GM12878 (cell line): ENCODE results near the gene MBD3L5. TPM values are rescaled to one million over a fixed set of nuclear protein-coding genes. Genes with fewer than 3 reads are reported as not detected.

Experiments used
- ATAC-seq: fragments of 200-7000 bp; cut with Tn5 transposase; 3 replicates; pipeline ENCODE4 v1.9.1; 2020; ENCODE audit warnings: mild to moderate bottlenecking, moderate library complexity
- BruUV-seq: library from RNA; stranded (reverse); fragments of 400-500 nt; replicated peaks from 2 replicates; lab custom pipeline; 2021; lab: Mats Ljungman, UMichigan
- CTCF ChIA-PET: fragments of 300-600 bp; sonication (Branson Sonifier 250); formaldehyde crosslinking; extraction: SDS; loops from one replicate; lab custom pipeline; 2021; ENCODE audit warnings: inconsistent platforms; lab: Yijun Ruan, JAX
- POLR2A ChIA-PET: fragments of 350-600 bp; formaldehyde crosslinking; extraction: SDS; loops from one replicate; lab custom pipeline; 2021; ENCODE audit warnings: inconsistent platforms; lab: Charles Lee
- RAD21 ChIA-PET: fragments of 300-600 bp; sonication (Branson Sonifier 250); formaldehyde crosslinking; loops from one replicate; lab custom pipeline; 2023; ENCODE audit warnings: antibody characterized with exemption; ENCODE audit not compliant: unreplicated experiment; lab: Charles Lee
- SMC1A ChIA-PET: fragments of 300-600 bp; sonication (Branson Sonifier 250); formaldehyde crosslinking; loops from one replicate; lab custom pipeline; 2023; ENCODE audit not compliant: unreplicated experiment, uncharacterized antibody; lab: Charles Lee
- DNase-seq: peaks from one replicate; pipeline ENCODE4 v3.0.0-alpha.2; 2011; ENCODE audit warnings: low read depth, low spot score
- FAIRE-seq: peaks from 3 replicates; lab custom pipeline; 2011; peaks lifted over from hg19 to GRCh38; lab: Jason Lieb, UNC
- H2AFZ ChIP-seq: 2 replicates; pipeline ENCODE4 v1.6.0; 2011; ENCODE audit warnings: low read depth, low read length, control low read depth; ENCODE audit not compliant: control insufficient read depth
- H3K27ac ChIP-seq: 2 replicates; pipeline ENCODE4 v1.5.1; 2011; ENCODE audit warnings: control low read depth; ENCODE audit not compliant: control insufficient read depth, insufficient read depth
- H3K27me3 ChIP-seq, 2 experiments: replicated peaks in 1 of 2; 2 replicates each; pipeline versions ENCODE4 v1.6.0 to v1.6.1; 2011; ENCODE audit warnings: low read length in 1 of 2; ENCODE audit not compliant: control insufficient read depth in 2 of 2, insufficient read depth in 2 of 2
- H3K36me3 ChIP-seq, 2 experiments: 2 replicates each; pipeline ENCODE4 v1.5.1; 2011; ENCODE audit warnings: low read length in 1 of 2; ENCODE audit not compliant: control insufficient read depth in 2 of 2, insufficient read depth in 2 of 2
- H3K4me1 ChIP-seq: 2 replicates; pipeline ENCODE4 v1.6.1; 2011; ENCODE audit warnings: mild to moderate bottlenecking, low read length, moderate library complexity, mixed read lengths; ENCODE audit not compliant: control insufficient read depth, insufficient read depth
- H3K4me2 ChIP-seq: 2 replicates; pipeline ENCODE4 v1.6.0; 2011; ENCODE audit warnings: control low read depth; ENCODE audit not compliant: control insufficient read depth, insufficient read depth
- H3K4me3 ChIP-seq: fragments of 200-600 bp; sonication (generic); 2 replicates; pipeline ENCODE4 v1.5.1; 2016
- H3K79me2 ChIP-seq: 2 replicates; pipeline ENCODE4 v1.6.0; 2011; ENCODE audit warnings: low read length; ENCODE audit not compliant: control insufficient read depth, insufficient read depth
- H3K9ac ChIP-seq: 2 replicates; pipeline ENCODE4 v1.8.0; 2011; ENCODE audit warnings: low read length, control low read depth, mixed read lengths; ENCODE audit not compliant: control insufficient read depth, insufficient read depth
- H3K9me3 ChIP-seq: replicated peaks from 3 replicates; pipeline ENCODE4 v1.5.1; 2011; ENCODE audit warnings: mild to moderate bottlenecking, low read length; ENCODE audit not compliant: control insufficient read depth, insufficient read depth
- H4K20me1 ChIP-seq: 2 replicates; pipeline ENCODE4 v1.6.0; 2011; ENCODE audit not compliant: control insufficient read depth, insufficient read depth
- HDAC2 ChIP-seq: fragments of 200-600 bp; sonication (generic); IDR thresholded peaks from 2 replicates; pipeline ENCODE4 v1.6.1; 2017
- IRF5 ChIP-seq: fragments of 450-650 bp; IDR thresholded peaks from 2 replicates; pipeline ENCODE4 v1.6.1; 2017; ENCODE audit warnings: borderline replicate concordance
- MAX ChIP-seq: IDR thresholded peaks from 2 replicates; pipeline ENCODE4 v1.6.1; 2012; ENCODE audit warnings: low read depth, low read length, improper control_type of control experiment
- NFYB ChIP-seq: IDR thresholded peaks from 2 replicates; pipeline ENCODE4 v1.6.1; 2011; ENCODE audit warnings: low read depth, mild to moderate bottlenecking, low read length, improper control_type of control experiment, moderate library complexity; ENCODE audit not compliant: insufficient read depth
- PAX5 ChIP-seq: IDR thresholded peaks from 2 replicates; pipeline ENCODE4 v1.6.1; 2011; ENCODE audit warnings: low read depth, low read length, borderline replicate concordance
- PML ChIP-seq: IDR thresholded peaks from 2 replicates; pipeline ENCODE4 v1.6.1; 2012; ENCODE audit warnings: low read length, inconsistent platforms
- POLR2AphosphoS5 ChIP-seq: IDR thresholded peaks from 2 replicates; pipeline ENCODE4 v1.6.1; 2011; ENCODE audit warnings: mild to moderate bottlenecking, low read length, inconsistent platforms
- RBBP5 ChIP-seq: fragments of 200-600 bp; sonication (generic); conservative IDR thresholded peaks from 2 replicates; pipeline ENCODE4 v1.6.1; 2016
- RFX5 ChIP-seq: IDR thresholded peaks from 2 replicates; pipeline ENCODE4 v1.6.1; 2011; ENCODE audit warnings: low read depth, low read length, improper control_type of control experiment
- SIN3A ChIP-seq: IDR thresholded peaks from 2 replicates; pipeline ENCODE4 v1.6.1; 2012; ENCODE audit warnings: low read depth, low read length, improper control_type of control experiment
- SPI1 ChIP-seq: IDR thresholded peaks from 2 replicates; pipeline ENCODE4 v1.6.1; 2011; ENCODE audit warnings: low read depth, mild to moderate bottlenecking, low read length, moderate library complexity, borderline replicate concordance; ENCODE audit not compliant: insufficient read depth
- STAT1 ChIP-seq: fragments of 450-650 bp; conservative IDR thresholded peaks from 2 replicates; pipeline ENCODE4 v1.6.1; 2014; ENCODE audit warnings: antibody characterized with exemption, mild to moderate bottlenecking
- WGBS: methylation state at CpG from one replicate; pipeline ENCODE4 v1.1.6; 2016; ENCODE audit warnings: low lambda C conversion rate; ENCODE audit not compliant: insufficient replicate concordance, insufficient coverage; ENCODE audit errors: missing lambda C conversion rate; 5-methylcytosine and 5-hydroxymethylcytosine counted together
- in situ Hi-C: fragments of 300-500 bp; cut with MboI; formaldehyde crosslinking; loops from 9 replicates; pipeline ENCODE4 v1.14.3; 2018; ENCODE audit warnings: mixed read lengths
- intact Hi-C: fragments of 100-400 bp; cut with micrococcal nuclease; formaldehyde crosslinking; loops from one replicate; pipeline ENCODE4 v1.14.2; 2022; ENCODE audit not compliant: unreplicated experiment
- polyA plus RNA-seq, 11 experiments: library from polyadenylated mRNA; depleted of rRNA in 4 of 11; unstranded in 6 of 11; stranded (reverse) in 5 of 11; fragments of >200 nt; fragmentation: Nextera tagmentation in 4 of 11; fragmentation: Illumina TruSeq in 1 of 11; extraction: Ambion mirVana in 4 of 11; extraction: Trizol in 1 of 11; gene quantifications; 1 replicate in 1 of 11; 2 replicates in 10 of 11; pipeline versions ENCODE4 v1.2.1 to v1.2.3, GENCODE V29; 2011 to 2016; ENCODE audit warnings: inconsistent platforms in 2 of 11, missing spikeins in 2 of 11, low read depth in 1 of 11
- total RNA-seq, 4 experiments: library from RNA; depleted of rRNA in 3 of 4; stranded (reverse); fragments of >200 nt in 3 of 4; fragmentation: Illumina TruSeq in 1 of 4; extraction: Trizol in 1 of 4; gene quantifications; 2 replicates each; pipeline versions ENCODE4 v1.2.1 to v1.2.3, GENCODE V29; 2013 to 2021
- TF ChIP-seq, protein P1 (sequence below): fragments of 450-650 bp; IDR thresholded peaks from 2 replicates; pipeline ENCODE4 v1.6.1; 2017; ENCODE audit warnings: low read depth, mild to moderate bottlenecking, moderate library complexity
- TF ChIP-seq, protein P2 (sequence below): fragments of 450-650 bp; IDR thresholded peaks from 2 replicates; pipeline ENCODE4 v1.6.1; 2018; ENCODE audit warnings: mild to moderate bottlenecking, low read depth, moderate library complexity; ENCODE audit not compliant: partially characterized antibody

The MBD3L5 gene
- total and polyA plus RNA-seq, 10 of the 15 experiments (the other 5 are each of a cell fraction or from before 2014, with no cell fraction given), result not detected

GRCh38 chr19:7076151-7076550, 45.8 kb downstream of the MBD3L5 start:
- ChIA-PET RAD21 (no interaction called here), SMC1A (no interaction called here), POLR2A (no interaction called here), CTCF (no interaction called here)
- Histone ChIP-seq H4K20me1 (no peaks in the 10 kb centered on the region), H3K4me3 (no peak overlapping the region), H3K9me3 (peaks cover 49% of the 10 kb centered on the region), H3K27me3 (no peaks in the 10 kb centered on the region), H3K4me2 (no peak overlapping the region), H3K27ac (no peak overlapping the region), H3K79me2 (no peaks in the 10 kb centered on the region), H3K4me1 (no peaks in the 10 kb centered on the region), H3K36me3 (peaks cover 33 to 49% of the 10 kb centered on the region in 2 experiments), H3K9ac (no peak overlapping the region), H2AFZ (no peak overlapping the region)
- no peak for DNase-seq
- WGBS, result 100% methylated on average over 6 of the region's 6 CpGs
- intact Hi-C loops, result no loop called here
- in situ Hi-C loops, result loop anchor here (5.0 kb wide), 1 partner anchor 64 kb away; no protein-coding TSS in a partner anchor
- no peak for TF ChIP-seq IRF5
- TF ChIP-seq, protein P1, sequence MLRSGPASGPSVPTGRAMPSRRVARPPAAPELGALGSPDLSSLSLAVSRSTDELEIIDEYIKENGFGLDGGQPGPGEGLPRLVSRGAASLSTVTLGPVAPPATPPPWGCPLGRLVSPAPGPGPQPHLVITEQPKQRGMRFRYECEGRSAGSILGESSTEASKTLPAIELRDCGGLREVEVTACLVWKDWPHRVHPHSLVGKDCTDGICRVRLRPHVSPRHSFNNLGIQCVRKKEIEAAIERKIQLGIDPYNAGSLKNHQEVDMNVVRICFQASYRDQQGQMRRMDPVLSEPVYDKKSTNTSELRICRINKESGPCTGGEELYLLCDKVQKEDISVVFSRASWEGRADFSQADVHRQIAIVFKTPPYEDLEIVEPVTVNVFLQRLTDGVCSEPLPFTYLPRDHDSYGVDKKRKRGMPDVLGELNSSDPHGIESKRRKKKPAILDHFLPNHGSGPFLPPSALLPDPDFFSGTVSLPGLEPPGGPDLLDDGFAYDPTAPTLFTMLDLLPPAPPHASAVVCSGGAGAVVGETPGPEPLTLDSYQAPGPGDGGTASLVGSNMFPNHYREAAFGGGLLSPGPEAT, result no peak
- no peak for TF ChIP-seq RFX5
- TF ChIP-seq PAX5, result no peak
- no peak for TF ChIP-seq MAX
- no peak for TF ChIP-seq RBBP5
- no peak for TF ChIP-seq NFYB
- TF ChIP-seq SIN3A, result no peak
- no peak for TF ChIP-seq SPI1
- TF ChIP-seq POLR2AphosphoS5, result no peak
- no peak for TF ChIP-seq PML
- TF ChIP-seq HDAC2, result no peak
- TF ChIP-seq, protein P2, sequence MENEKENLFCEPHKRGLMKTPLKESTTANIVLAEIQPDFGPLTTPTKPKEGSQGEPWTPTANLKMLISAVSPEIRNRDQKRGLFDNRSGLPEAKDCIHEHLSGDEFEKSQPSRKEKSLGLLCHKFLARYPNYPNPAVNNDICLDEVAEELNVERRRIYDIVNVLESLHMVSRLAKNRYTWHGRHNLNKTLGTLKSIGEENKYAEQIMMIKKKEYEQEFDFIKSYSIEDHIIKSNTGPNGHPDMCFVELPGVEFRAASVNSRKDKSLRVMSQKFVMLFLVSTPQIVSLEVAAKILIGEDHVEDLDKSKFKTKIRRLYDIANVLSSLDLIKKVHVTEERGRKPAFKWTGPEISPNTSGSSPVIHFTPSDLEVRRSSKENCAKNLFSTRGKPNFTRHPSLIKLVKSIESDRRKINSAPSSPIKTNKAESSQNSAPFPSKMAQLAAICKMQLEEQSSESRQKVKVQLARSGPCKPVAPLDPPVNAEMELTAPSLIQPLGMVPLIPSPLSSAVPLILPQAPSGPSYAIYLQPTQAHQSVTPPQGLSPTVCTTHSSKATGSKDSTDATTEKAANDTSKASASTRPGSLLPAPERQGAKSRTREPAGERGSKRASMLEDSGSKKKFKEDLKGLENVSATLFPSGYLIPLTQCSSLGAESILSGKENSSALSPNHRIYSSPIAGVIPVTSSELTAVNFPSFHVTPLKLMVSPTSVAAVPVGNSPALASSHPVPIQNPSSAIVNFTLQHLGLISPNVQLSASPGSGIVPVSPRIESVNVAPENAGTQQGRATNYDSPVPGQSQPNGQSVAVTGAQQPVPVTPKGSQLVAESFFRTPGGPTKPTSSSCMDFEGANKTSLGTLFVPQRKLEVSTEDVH, result no peak
- no peak for TF ChIP-seq STAT1
- BruUV-seq, result no TSS peak
- FAIRE-seq, result no peak
- ATAC-seq, result no peak
